ENCODE data around the gene ZWINT.

ZWINT gene

DNA sequence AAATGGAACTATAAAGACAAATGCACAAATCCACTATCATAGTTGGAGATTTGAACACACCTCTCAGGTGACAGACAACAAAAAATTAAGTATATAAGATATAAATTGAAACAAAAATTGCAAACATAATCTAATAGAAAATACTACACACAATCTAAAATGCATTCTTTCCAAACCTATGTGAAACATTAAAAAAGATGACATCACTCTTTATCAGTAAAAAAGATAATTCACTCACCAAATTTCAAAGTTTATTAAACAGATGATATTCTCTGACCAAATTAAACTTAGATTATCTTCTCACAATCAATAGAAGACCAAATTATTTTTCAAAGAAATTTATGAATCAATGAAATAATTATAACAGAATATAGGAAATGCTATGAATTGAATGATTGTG lies 4.0 kb downstream of the ZWINT start:
- H3K36me3 ChIP-seq = peaks cover 23% of the 10 kb centered on the region

DNA sequence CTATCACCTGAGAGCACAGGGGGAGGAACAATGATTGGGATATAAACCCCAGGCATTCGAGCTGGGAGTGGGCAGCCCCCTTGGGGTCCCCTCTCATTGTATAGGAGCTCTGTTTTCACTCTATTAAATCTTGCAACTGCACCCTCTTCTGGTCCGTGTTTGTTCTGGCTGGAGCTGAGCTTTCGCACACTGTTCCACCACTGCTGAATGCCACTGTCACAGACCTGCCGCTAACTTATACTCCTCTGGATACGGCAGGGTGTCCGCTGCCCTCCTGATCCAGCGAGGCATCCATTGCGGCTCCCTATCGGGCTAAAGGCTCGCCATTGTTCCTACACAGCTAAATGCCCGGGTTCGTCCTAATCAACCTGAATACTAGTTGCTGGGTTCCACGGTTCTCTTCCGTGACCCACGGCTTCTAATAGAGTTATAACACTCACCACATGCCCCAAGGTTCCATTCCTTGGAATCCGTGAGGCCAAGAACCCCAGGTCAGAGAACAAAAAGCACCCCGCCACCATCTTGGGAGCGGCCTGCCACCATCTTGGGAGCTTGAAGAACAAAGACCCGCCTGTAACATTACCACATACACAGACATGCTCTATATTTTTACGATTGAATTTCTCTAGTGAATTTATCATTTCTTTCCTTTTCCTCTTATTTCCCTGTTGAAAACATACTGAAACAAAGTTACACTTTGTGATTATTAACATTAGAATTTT lies 9.0 kb downstream of the ZWINT start:
- TF ChIP-seq, protein P1, sequence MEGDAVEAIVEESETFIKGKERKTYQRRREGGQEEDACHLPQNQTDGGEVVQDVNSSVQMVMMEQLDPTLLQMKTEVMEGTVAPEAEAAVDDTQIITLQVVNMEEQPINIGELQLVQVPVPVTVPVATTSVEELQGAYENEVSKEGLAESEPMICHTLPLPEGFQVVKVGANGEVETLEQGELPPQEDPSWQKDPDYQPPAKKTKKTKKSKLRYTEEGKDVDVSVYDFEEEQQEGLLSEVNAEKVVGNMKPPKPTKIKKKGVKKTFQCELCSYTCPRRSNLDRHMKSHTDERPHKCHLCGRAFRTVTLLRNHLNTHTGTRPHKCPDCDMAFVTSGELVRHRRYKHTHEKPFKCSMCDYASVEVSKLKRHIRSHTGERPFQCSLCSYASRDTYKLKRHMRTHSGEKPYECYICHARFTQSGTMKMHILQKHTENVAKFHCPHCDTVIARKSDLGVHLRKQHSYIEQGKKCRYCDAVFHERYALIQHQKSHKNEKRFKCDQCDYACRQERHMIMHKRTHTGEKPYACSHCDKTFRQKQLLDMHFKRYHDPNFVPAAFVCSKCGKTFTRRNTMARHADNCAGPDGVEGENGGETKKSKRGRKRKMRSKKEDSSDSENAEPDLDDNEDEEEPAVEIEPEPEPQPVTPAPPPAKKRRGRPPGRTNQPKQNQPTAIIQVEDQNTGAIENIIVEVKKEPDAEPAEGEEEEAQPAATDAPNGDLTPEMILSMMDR (IDR thresholded peaks at IDR 0.05; ENCODE audit: low read depth, low read length) = no peak
- no peak for DNase-seq
- Histone ChIP-seq H3K4me1 (no peaks in the 10 kb centered on the region), H3K4me3 (ENCODE audit: low read depth, low read length) (no peak overlapping the region), H3K36me3 (no peaks in the 10 kb centered on the region), H3K27me3 (no peaks in the 10 kb centered on the region), H3K9me3 (no peaks in the 10 kb centered on the region)

More for the DNA sequence above, 4.0 kb downstream of the ZWINT start:
- Histone ChIP-seq H3K4me3 (ENCODE audit: low read depth, low read length) (no peak overlapping the region), H3K9me3 (no peaks in the 10 kb centered on the region), H3K4me1 (no peaks in the 10 kb centered on the region), H3K27me3 (no peaks in the 10 kb centered on the region)
- TF ChIP-seq, protein P1 (IDR thresholded peaks at IDR 0.05; ENCODE audit: low read depth, low read length) = no peak
- DNase-seq = no peak

DNA sequence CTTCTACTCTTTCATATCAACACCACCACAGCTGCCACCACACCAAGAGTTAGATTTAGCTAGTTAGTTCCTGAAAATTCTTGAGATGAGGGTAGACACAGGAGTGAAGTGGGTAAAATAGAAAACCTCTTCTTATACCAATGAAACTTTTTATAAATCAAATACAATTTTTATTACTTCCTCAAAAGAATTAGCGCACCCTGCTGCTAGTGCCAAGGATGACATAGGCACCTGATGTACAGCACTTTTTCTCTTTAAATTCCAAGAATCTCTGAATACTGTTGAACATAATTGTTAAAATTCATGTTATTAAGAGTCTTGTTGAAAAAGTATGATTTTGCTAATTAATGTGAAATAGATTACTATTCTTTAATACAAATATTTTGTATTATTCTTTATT lies 11.4 kb downstream of the ZWINT start:
- H3K4me1 ChIP-seq = no peaks in the 10 kb centered on the region
- no peaks in the 10 kb centered on the region for H3K27me3 ChIP-seq
- H3K36me3 ChIP-seq = no peaks in the 10 kb centered on the region
- DNase-seq = no peak
- H3K9me3 ChIP-seq = no peaks in the 10 kb centered on the region
- TF ChIP-seq, protein P1 (IDR thresholded peaks at IDR 0.05; ENCODE audit: low read depth, low read length) = 0 out of 2 replicates have a peak, but pooled peaks have one; percentile 10
- H3K4me3 ChIP-seq (ENCODE audit: low read depth, low read length) = no peak overlapping the region

DNA sequence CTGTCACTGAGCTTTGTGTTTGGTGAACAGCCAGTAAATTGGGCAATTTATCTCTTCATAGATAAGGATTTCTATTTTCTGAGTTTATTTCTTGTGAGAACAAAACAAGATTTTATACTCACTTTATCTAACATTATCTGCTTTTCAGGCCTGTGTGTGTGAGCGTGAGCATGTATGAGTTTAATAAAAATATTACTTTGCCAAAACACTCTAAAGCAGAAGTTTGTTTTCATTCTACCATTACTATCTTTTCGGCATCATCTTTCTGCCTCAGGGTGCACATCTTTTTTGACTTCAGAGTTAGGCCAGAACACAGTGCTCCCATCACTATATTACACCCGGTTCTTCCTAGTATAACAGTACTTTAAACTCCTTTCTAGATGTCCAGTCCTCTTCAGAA lies 13.0 kb downstream of the ZWINT start:
- Histone ChIP-seq H3K4me1 (no peaks in the 10 kb centered on the region), H3K4me3 (ENCODE audit: low read depth, low read length) (no peak overlapping the region), H3K36me3 (no peaks in the 10 kb centered on the region), H3K9me3 (no peaks in the 10 kb centered on the region), H3K27me3 (no peaks in the 10 kb centered on the region)
- TF ChIP-seq, protein P1 (IDR thresholded peaks at IDR 0.05; ENCODE audit: low read depth, low read length) = no peak
- DNase-seq = no peak

DNA sequence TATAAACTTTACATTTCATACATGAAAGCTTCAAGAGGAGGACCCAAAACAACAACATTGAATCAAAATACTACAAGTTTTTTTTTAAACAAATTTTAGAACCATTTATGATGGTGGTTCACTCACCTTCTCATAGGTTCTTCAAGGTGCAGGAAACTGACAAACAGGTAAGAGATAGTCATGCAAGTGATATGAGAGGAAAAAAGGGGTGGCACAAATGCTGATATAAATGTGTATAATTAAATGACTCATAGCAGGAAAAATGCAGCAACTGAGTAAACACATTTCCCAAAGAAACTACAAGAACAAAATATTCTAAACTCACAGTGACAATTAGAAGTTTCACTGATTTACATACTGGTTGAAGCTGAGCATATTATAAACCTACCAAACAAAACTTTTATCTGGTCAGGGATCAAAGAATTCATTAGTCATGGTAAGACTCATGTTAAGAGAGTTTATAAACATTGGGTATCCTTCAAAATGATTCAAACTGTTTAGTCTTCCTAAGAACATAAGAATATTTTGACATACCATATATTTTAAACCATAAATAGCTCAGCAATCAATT lies 14.1 kb downstream of the ZWINT start:
- H3K9me3 ChIP-seq = no peaks in the 10 kb centered on the region
- H3K36me3 ChIP-seq = no peaks in the 10 kb centered on the region
- no peak overlapping the region for H3K4me3 ChIP-seq (ENCODE audit: low read depth, low read length)
- H3K4me1 ChIP-seq = no peaks in the 10 kb centered on the region
- H3K27me3 ChIP-seq = no peaks in the 10 kb centered on the region
- TF ChIP-seq, protein P1 (IDR thresholded peaks at IDR 0.05; ENCODE audit: low read depth, low read length) = no peak
- DNase-seq = no peak

DNA sequence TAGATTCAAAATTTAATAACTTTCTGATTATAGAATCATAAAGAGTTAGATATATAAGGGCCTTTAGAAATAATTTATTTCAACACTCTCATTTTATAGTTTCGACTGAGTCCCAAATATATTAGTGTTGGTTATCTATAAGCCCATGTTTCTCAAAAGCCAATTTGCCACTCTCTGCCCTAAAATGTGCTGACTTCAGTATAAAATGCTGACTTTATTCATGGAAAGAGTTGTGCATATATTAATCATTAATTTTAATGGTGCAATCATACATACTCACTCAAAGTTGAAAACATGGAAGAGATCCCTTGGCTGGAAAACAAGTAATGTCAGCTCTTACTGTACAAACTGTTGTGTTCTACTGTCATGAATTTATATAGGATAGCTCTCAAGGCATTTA lies 19.4 kb downstream of the ZWINT start:
- H3K4me3 ChIP-seq (ENCODE audit: low read depth, low read length) = no peak overlapping the region
- no peaks in the 10 kb centered on the region for H3K36me3 ChIP-seq
- no peaks in the 10 kb centered on the region for H3K4me1 ChIP-seq
- H3K27me3 ChIP-seq = no peaks in the 10 kb centered on the region
- TF ChIP-seq, protein P1 (IDR thresholded peaks at IDR 0.05; ENCODE audit: low read depth, low read length) = no peak
- H3K9me3 ChIP-seq = no peaks in the 10 kb centered on the region
- DNase-seq = no peak

Measured in BE2C (cell line).